Adrenal gland (tissue), 12 donors: ENCODE data around the gene VMA21. TPM values are rescaled to one million over a fixed set of nuclear protein-coding genes. Genes with fewer than 3 reads are reported as not detected.

ENCODE experiments used
- DNase-seq, 7 donors: peaks; one replicate each; pipeline ENCODE4 v3.0.0-alpha.2; 2019 to 2020
- H3K27ac ChIP-seq, 5 donors: fragments of 200-600 bp; sonication (generic) in 4 of 5; 1 replicate in 3 of 5; 2 replicates in 2 of 5; pipeline versions ENCODE4 v1.5.1 to v1.8.0; 2016 to 2020; ENCODE audit warnings: mild to moderate bottlenecking in 1 of 5
- H3K27me3 ChIP-seq: fragments of 200-600 bp; 2 replicates; pipeline ENCODE4 v1.8.0; 2021
- H3K36me3 ChIP-seq, 2 donors: fragments of 200-600 bp; replicated peaks in 1 of 2; 1 replicate in 1 of 2; 2 replicates in 1 of 2; pipeline versions ENCODE4 v1.5.1 to v1.8.0; 2018 to 2022
- H3K4me1 ChIP-seq, 2 donors: fragments of 200-600 bp; replicated peaks in 1 of 2; 1 replicate in 1 of 2; 2 replicates in 1 of 2; pipeline versions ENCODE4 v1.5.1 to v1.8.0; 2018 to 2021
- H3K4me3 ChIP-seq, 4 donors: fragments of 200-600 bp; sonication (generic) in 3 of 4; one replicate each; pipeline ENCODE4 v1.5.1; 2016 to 2018
- H3K9me3 ChIP-seq, 3 donors: fragments of 200-600 bp; sonication (generic) in 1 of 3; replicated peaks in 1 of 3; 1 replicate in 2 of 3; 2 replicates in 1 of 3; pipeline versions ENCODE4 v1.5.1 to v1.8.0; 2016 to 2021
- POLR2A ChIP-seq, 2 donors: fragments of 450-650 bp; IDR thresholded peaks; one replicate each; pipeline ENCODE4 v1.6.1; 2017; ENCODE audit warnings: antibody characterized with exemption in 2 of 2, mild to moderate bottlenecking in 2 of 2, moderate library complexity in 1 of 2
- WGBS, 4 donors: extraction: QIAGEN DNeasy Blood & Tissue Kit in 2 of 4; methylation state at CpG; one replicate each; pipeline versions ENCODE4 v1.1.5 to v1.1.7; 2013 to 2017; 5-methylcytosine and 5-hydroxymethylcytosine counted together
- intact Hi-C, 2 donors: fragments of 100-400 bp; cut with DNase I; formaldehyde crosslinking; loops; one replicate each; pipeline versions ENCODE4 v1.14.1 to v1.15.0; 2022 to 2023
- polyA plus RNA-seq, 3 donors: library from polyadenylated mRNA; stranded (reverse); fragments of 200-250 nt in 2 of 3; fragments of 350-450 nt in 1 of 3; fragmentation: Illumina TruSeq in 1 of 3; extraction: RNeasy Lipid Tissue Mini Kit (QIAGEN cat#74804) in 1 of 3; gene quantifications; one replicate each; pipeline ENCODE4 v1.2.3, GENCODE V29; 2013 to 2014
- total RNA-seq, 9 donors: library from RNA; depleted of rRNA in 4 of 9; stranded (reverse); fragments of >200 nt in 4 of 9; fragments of 120-200 nt in 1 of 9; fragmentation: NEBNext Ultra II Directional in 1 of 9; extraction: Animal tissue kit (Norgen Biotek cat#: 25700) in 1 of 9; gene quantifications; one replicate each; pipeline versions ENCODE4 v1.1.0 to v1.2.4, GENCODE V29; 2013 to 2023
- TF ChIP-seq, protein P1 (sequence below), 6 experiments: fragments of 450-650 bp in 4 of 6; fragments of 200-600 bp in 2 of 6; sonication (generic) in 1 of 6; IDR thresholded peaks; 1 replicate in 5 of 6; 2 replicates in 1 of 6; pipeline versions ENCODE4 v1.5.1 to v1.8.0; 2016 to 2021; ENCODE audit warnings: antibody characterized with exemption in 6 of 6, mild to moderate bottlenecking in 2 of 6, moderate library complexity in 1 of 6
- donor health status: healthy with polysubstance abuse.
- donor health status: Bipolar disorder and iron deficiency.
- donor health status: DM: yes; HTN: yes; CAD: no.
- donor health status: DM: no; HTN: no; CAD: no.
- donor health status: DM: no; HTN: no; CAD: no.
- donor health status: DM: yes; HTN: yes; CAD: no.

VMA21 gene
- total and polyA plus RNA-seq, 12 donors: 5.0 to 57.9 (median 36.7) TPM

- H3K36me3 ChIP-seq: no peaks in the 10 kb centered on the region
- H3K9me3 ChIP-seq: no peaks in the 10 kb centered on the region
- no peak overlapping the region for H3K4me3 ChIP-seq
- WGBS, 4 donors: 74 to 83% (median 79%) methylated on average over 2 of the region's 2 CpGs
- peaks cover 0 to 12% of the 10 kb centered on the region in 2 donors for H3K4me1 ChIP-seq
- intact Hi-C loops: no loop called here
- H3K27me3 ChIP-seq: peaks cover 9% of the 10 kb centered on the region
- no peak for DNase-seq
- TF ChIP-seq, protein P1, sequence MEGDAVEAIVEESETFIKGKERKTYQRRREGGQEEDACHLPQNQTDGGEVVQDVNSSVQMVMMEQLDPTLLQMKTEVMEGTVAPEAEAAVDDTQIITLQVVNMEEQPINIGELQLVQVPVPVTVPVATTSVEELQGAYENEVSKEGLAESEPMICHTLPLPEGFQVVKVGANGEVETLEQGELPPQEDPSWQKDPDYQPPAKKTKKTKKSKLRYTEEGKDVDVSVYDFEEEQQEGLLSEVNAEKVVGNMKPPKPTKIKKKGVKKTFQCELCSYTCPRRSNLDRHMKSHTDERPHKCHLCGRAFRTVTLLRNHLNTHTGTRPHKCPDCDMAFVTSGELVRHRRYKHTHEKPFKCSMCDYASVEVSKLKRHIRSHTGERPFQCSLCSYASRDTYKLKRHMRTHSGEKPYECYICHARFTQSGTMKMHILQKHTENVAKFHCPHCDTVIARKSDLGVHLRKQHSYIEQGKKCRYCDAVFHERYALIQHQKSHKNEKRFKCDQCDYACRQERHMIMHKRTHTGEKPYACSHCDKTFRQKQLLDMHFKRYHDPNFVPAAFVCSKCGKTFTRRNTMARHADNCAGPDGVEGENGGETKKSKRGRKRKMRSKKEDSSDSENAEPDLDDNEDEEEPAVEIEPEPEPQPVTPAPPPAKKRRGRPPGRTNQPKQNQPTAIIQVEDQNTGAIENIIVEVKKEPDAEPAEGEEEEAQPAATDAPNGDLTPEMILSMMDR (IDR thresholded peaks at IDR 0.05): no peak
- TF ChIP-seq POLR2A (IDR thresholded peaks at IDR 0.05): no peak
- H3K27ac ChIP-seq: no peak overlapping the region
These were observed 33.7 kb upstream of the VMA21 start for GRCh38 chrX:151363316-151363715.

DNA sequence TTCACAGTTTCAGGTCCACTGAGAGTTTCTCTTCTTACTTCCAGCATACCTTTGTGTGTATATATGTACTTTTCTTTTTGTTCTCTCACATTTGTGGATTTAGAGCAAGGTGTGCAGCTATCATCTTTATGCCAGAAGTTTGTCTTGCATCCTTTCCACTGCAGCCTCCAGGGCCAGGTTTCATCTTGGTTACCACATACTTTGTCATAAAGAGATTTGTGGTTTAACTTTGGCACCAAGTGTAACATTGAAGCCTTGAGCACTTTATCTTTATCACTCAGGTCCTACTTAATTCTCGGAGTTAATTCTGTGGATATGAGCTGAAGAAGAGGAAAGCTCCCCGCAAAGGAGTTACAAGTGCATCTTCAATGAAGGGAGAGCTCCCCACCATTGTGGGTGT lies 31.4 kb upstream of the VMA21 start:
- Histone ChIP-seq H3K36me3 (no peaks in the 10 kb centered on the region), H3K4me1 (peaks cover 0 to under 1% of the 10 kb centered on the region in 2 donors), H3K27me3 (peaks cover 9% of the 10 kb centered on the region), H3K9me3 (no peaks in the 10 kb centered on the region), H3K27ac (no peak overlapping the region), H3K4me3 (no peak overlapping the region)
- TF ChIP-seq, protein P1 (IDR thresholded peaks at IDR 0.05): no peak
- TF ChIP-seq POLR2A (IDR thresholded peaks at IDR 0.05): no peak
- intact Hi-C loops: no loop called here
- DNase-seq: no peak
- WGBS, 4 donors: 65 to 100% (median 72%) methylated on average over 2 of the region's 2 CpGs

GRCh38 chrX:151370906-151371305 lies 26.1 kb upstream of the VMA21 start:
- no peak for DNase-seq

GRCh38 chrX:151384807-151385206 lies 12.2 kb upstream of the VMA21 start:
- intact Hi-C loops: no loop called here
- WGBS, 4 donors: 68 to 100% (median 73%) methylated on average over 1 to 7 of the region's 7 CpGs
- Histone ChIP-seq H3K27ac (no peak overlapping the region), H3K27me3 (no peaks in the 10 kb centered on the region), H3K36me3 (no peaks in the 10 kb centered on the region), H3K4me1 (no peaks in the 10 kb centered on the region), H3K9me3 (no peaks in the 10 kb centered on the region), H3K4me3 (no peak overlapping the region)
- TF ChIP-seq POLR2A (IDR thresholded peaks at IDR 0.05): no peak
- TF ChIP-seq, protein P1 (IDR thresholded peaks at IDR 0.05): no peak
- DNase-seq: no peak

More at GRCh38 chrX:151370906-151371305, 26.1 kb upstream of the VMA21 start:
- Histone ChIP-seq H3K27ac (no peak overlapping the region), H3K4me3 (no peak overlapping the region), H3K36me3 (no peaks in the 10 kb centered on the region), H3K9me3 (no peaks in the 10 kb centered on the region), H3K4me1 (no peaks in the 10 kb centered on the region), H3K27me3 (peaks cover 4% of the 10 kb centered on the region)
- 26 to 46% (median 40%) methylated on average over 7 to 21 of the region's 21 CpGs for WGBS, 4 donors
- intact Hi-C loops: no loop called here
- TF ChIP-seq POLR2A (IDR thresholded peaks at IDR 0.05): no peak
- TF ChIP-seq, protein P1 (IDR thresholded peaks at IDR 0.05): no peak
